ENCODE results near the gene ELAVL3.
"Not testable (repeated sequence)": the region's sequence is repeated elsewhere in the genome, so short reads cannot be mapped to it uniquely, and the experiment has no call there.

The ELAVL3 gene

GRCh38 chr19:11448410-11448809, 32.4 kb downstream of the ELAVL3 start:
- Mint-ChIP-seq H3K27me3 (peaks cover 7% of the 10 kb centered on the region), H3K4me1 (ENCODE audit: low read depth) (no peaks in the 10 kb centered on the region), H3K27ac (no peak overlapping the region), H3K36me3 (ENCODE audit: low read depth) (peaks cover 77% of the 10 kb centered on the region), H3K9me3 (no peaks in the 10 kb centered on the region), H3K4me3 (no peak overlapping the region)
- intact Hi-C loops (cut with micrococcal nuclease), result loop anchor here (10.0 kb wide), 1 partner anchor 204 kb away; no protein-coding TSS in a partner anchor

GRCh38 chr19:11447347-11448262, 33.2 kb downstream of the ELAVL3 start:
- H3K4me3 Mint-ChIP-seq, result no peak overlapping the region
- intact Hi-C loops (cut with micrococcal nuclease), result loop anchor here (10.0 kb wide), 1 partner anchor 203 kb away; no protein-coding TSS in a partner anchor
- H3K4me1 Mint-ChIP-seq (ENCODE audit: low read depth), result no peaks in the 10 kb centered on the region
- H3K36me3 Mint-ChIP-seq (ENCODE audit: low read depth), result peaks cover 86% of the 10 kb centered on the region
- no peak overlapping the region for H3K27ac Mint-ChIP-seq
- peaks cover 2% of the 10 kb centered on the region for H3K27me3 Mint-ChIP-seq
- H3K9me3 Mint-ChIP-seq, result no peaks in the 10 kb centered on the region

DNA sequence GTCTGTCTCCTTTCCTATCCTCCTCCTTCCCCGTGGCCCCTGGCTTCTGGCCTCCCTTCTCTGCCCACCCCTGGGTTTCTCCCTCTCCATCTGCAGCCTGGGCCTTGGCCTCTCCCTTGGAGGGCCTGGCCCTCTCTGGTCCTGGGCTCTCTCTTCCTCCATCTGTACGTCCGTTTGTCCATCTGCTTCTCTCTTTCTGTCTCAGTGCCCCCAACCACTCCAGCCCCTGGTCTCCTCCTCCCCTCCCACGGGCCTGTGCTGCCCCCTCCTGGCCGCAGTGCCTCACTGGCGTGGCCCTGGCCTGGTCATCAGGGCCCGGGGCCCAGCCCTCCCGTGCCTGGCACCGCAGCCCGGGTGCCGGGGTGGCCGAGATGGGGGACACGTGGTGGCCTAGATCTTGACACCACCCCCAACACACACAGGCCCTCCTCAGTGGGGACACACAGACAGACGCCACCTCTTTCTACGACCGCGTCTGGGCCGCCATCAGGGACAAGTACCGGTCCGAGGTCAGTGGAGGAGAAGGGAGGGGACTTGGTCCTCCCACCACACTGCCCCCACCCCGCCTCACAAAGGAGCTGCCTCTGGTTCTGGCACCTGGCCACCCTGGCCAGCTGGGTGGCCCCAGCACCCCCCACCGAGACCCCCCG, 34.1 kb downstream of the ELAVL3 start:
- Mint-ChIP-seq H3K27ac (no peak overlapping the region), H3K4me3 (no peak overlapping the region), H3K9me3 (no peaks in the 10 kb centered on the region), H3K36me3 (ENCODE audit: low read depth) (peaks cover 94% of the 10 kb centered on the region), H3K27me3 (no peaks in the 10 kb centered on the region), H3K4me1 (ENCODE audit: low read depth) (peaks cover 3% of the 10 kb centered on the region)
- intact Hi-C loops (cut with micrococcal nuclease), result loop anchor here (10.0 kb wide), 1 partner anchor 202 kb away; no protein-coding TSS in a partner anchor

- peaks cover 99% of the 10 kb centered on the region for H3K36me3 Mint-ChIP-seq (ENCODE audit: low read depth)
These were observed 34.6 kb downstream of the ELAVL3 start for GRCh38 chr19:11446271-11446651.

GRCh38 chr19:11445141-11445540, 35.7 kb downstream of the ELAVL3 start:
- Mint-ChIP-seq H3K36me3 (ENCODE audit: low read depth) (peaks cover 99% of the 10 kb centered on the region), H3K4me3 (no peak overlapping the region), H3K27ac (no peak overlapping the region), H3K27me3 (no peaks in the 10 kb centered on the region), H3K9me3 (no peaks in the 10 kb centered on the region), H3K4me1 (ENCODE audit: low read depth) (peaks cover 10% of the 10 kb centered on the region)
- intact Hi-C loops (cut with micrococcal nuclease), result loop anchor here (10.0 kb wide), 1 partner anchor 200 kb away; no protein-coding TSS in a partner anchor

More at GRCh38 chr19:11446271-11446651, 34.6 kb downstream of the ELAVL3 start:
- no peak overlapping the region for H3K4me3 Mint-ChIP-seq
- no peaks in the 10 kb centered on the region for H3K27me3 Mint-ChIP-seq
- H3K4me1 Mint-ChIP-seq (ENCODE audit: low read depth), result peaks cover 5% of the 10 kb centered on the region
- H3K9me3 Mint-ChIP-seq, result no peaks in the 10 kb centered on the region
- intact Hi-C loops (cut with micrococcal nuclease), result loop anchor here (10.0 kb wide), 1 partner anchor 201 kb away; no protein-coding TSS in a partner anchor
- H3K27ac Mint-ChIP-seq, result no peak overlapping the region

DNA sequence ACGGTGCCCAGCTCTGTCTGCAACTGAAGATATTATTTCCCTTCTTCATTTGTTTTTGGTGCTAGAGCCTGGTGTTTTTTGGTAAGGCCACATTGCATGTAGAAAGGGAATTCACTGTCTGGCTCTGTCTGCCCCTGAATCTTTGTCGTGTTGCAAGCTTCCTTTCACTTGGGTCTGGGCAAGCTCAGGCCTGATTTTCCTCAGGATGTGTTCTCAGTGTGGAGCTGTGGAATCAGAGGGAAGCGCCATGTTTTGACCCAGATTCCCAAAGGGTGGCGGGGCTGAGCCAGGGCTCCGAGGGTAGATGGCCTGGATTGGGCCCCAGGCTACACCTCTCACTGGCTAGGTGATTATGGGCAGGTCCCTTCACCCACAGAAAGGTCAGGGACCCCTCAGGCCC, 36.8 kb downstream of the ELAVL3 start:
- intact Hi-C loops (cut with micrococcal nuclease), result loop anchor here (10.0 kb wide), 1 partner anchor 199 kb away; no protein-coding TSS in a partner anchor
- Mint-ChIP-seq H3K4me1 (ENCODE audit: low read depth) (peaks cover 10% of the 10 kb centered on the region), H3K27ac (no peak overlapping the region), H3K27me3 (no peaks in the 10 kb centered on the region), H3K36me3 (ENCODE audit: low read depth) (peaks cover 98% of the 10 kb centered on the region), H3K4me3 (no peak overlapping the region), H3K9me3 (no peaks in the 10 kb centered on the region)

- Mint-ChIP-seq H3K4me3 (no peak overlapping the region), H3K27me3 (no peaks in the 10 kb centered on the region), H3K4me1 (ENCODE audit: low read depth) (peaks cover 37% of the 10 kb centered on the region), H3K27ac (no peak overlapping the region), H3K9me3 (no peaks in the 10 kb centered on the region), H3K36me3 (ENCODE audit: low read depth) (peaks cover 75% of the 10 kb centered on the region)
- intact Hi-C loops (cut with micrococcal nuclease), result loop anchor here (5.0 kb wide), 1 partner anchor 146 kb away; no protein-coding TSS in a partner anchor
These were observed 42.9 kb downstream of the ELAVL3 start for GRCh38 chr19:11437955-11438354.

DNA sequence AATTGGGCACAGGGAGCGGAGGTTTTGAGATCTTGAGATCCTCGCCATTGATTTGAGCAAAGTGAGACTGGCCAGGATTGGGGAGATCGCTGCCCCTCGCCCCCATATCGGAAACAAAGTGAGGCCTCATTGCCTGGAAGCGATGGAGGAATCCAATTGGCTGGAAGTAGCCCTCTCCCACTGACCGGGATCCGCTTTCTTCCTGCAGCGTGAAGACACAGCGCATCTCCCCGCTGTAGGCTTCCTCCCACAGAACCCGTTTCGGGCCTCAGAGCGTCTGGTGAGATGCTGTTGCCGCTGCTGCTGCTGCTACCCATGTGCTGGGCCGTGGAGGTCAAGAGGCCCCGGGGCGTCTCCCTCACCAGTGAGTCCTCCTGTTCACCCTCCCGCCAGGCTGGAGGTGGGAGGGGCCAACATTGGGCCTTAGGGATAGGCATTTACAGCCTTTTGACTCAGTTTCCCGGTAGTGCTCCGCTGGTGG, 45.0 kb downstream of the ELAVL3 start:
- H3K36me3 Mint-ChIP-seq (ENCODE audit: low read depth), result peaks cover 54% of the 10 kb centered on the region

DNA sequence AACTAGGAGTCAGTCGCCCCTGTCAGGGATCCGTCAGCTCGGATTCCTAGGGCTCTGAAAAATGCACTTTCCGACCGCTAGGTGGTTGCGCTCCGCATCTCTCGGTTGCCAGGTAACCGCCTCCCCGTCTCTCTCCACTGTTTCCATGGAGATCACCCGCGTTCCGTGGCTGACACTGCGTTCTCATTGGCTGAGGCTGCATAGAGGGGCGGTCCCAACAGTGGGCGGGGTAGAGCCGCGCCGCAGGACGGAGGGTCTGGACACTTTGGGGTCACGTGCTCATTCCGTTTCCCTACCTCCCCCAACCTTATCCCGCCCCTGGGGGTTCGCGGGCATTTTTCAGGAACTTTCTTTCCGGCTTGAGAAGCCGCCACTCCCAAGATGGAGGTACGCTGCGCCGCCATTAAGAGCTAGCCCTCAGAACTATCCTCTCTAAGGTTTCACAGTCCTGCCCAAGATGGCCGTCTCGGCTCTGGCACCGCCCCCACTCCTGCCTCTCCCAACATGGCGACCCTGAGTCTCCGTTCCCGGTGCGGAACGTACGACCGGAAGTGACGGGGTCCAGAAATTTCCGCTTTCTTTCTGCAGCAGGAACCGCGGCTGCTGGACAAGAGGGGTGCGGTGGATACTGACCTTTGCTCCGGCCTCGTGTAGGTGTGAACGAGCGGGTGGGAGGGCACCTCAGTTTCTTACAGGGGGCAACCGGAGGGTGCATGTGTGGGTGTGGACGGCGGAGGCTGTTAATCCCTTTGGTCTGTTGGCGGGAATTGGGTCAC, 45.6 kb downstream of the ELAVL3 start, which contains the start of the genes ODAD3 and PRKCSH:
Gene ODAD3, minus strand, starts transcription at position 65 of the 776 bp plus-strand sequence. CDS start 105 bp downstream, outside the sequence.
Gene PRKCSH, plus strand, starts transcription at position 579 of the 776 bp plus-strand sequence. CDS start 483 bp downstream, outside the sequence.
- intact Hi-C loops (cut with micrococcal nuclease), result loop anchor here (1.0 to 5.0 kb wide), 4 partner anchors 54 to 143 kb away; partner anchors contain the start of gene ZNF653
- no peaks in the 10 kb centered on the region for H3K9me3 Mint-ChIP-seq
- H3K4me3 Mint-ChIP-seq, result peak within 1 kb of the TSS; percentile 99
- peaks cover 8% of the 10 kb centered on the region for H3K27me3 Mint-ChIP-seq
- H3K27ac Mint-ChIP-seq, result peak within 1 kb of the TSS; percentile 91
- peaks cover 28% of the 10 kb centered on the region for H3K4me1 Mint-ChIP-seq (ENCODE audit: low read depth)
- H3K36me3 Mint-ChIP-seq (ENCODE audit: low read depth), result peaks cover 48% of the 10 kb centered on the region

More for the DNA sequence above, 45.0 kb downstream of the ELAVL3 start:
- peaks cover 28% of the 10 kb centered on the region for H3K4me1 Mint-ChIP-seq (ENCODE audit: low read depth)
- intact Hi-C loops (cut with micrococcal nuclease), result loop anchor here (1.0 to 5.0 kb wide), 4 partner anchors 55 to 144 kb away; partner anchors contain the start of gene ZNF653
- peak overlapping the region; percentile 99 for H3K4me3 Mint-ChIP-seq
- H3K9me3 Mint-ChIP-seq, result no peaks in the 10 kb centered on the region
- peaks cover 2% of the 10 kb centered on the region for H3K27me3 Mint-ChIP-seq
- H3K27ac Mint-ChIP-seq, result peak overlapping the region; percentile 91

DNA sequence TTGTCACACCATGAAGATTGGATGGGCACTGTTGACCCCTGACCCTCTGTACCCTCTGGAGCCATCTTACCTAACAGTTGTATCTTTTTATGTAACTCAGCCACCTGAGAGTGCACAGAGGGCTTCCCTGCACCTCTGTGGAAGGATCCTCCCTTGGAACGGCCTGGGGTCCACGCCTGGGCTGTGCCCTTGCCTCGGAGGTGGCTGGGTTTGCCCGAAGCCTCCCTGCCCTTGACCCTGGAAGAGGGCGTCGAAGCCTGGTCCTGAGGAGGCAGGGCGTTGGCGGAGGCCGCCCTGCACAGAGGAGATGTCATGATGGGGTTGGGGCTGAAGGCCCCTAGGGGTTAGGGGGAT, 46.2 kb downstream of the ELAVL3 start:
- peaks cover 10% of the 10 kb centered on the region for H3K27me3 Mint-ChIP-seq
- H3K27ac Mint-ChIP-seq, result peak overlapping the region; percentile 91
- peaks cover 28% of the 10 kb centered on the region for H3K4me1 Mint-ChIP-seq (ENCODE audit: low read depth)
- peaks cover 42% of the 10 kb centered on the region for H3K36me3 Mint-ChIP-seq (ENCODE audit: low read depth)
- H3K4me3 Mint-ChIP-seq, result peak overlapping the region; percentile 99
- no peaks in the 10 kb centered on the region for H3K9me3 Mint-ChIP-seq
- intact Hi-C loops (cut with micrococcal nuclease), result loop anchor here (1.0 to 5.0 kb wide), 4 partner anchors 53 to 142 kb away; partner anchors contain the start of gene ZNF653

- intact Hi-C loops (cut with micrococcal nuclease); H3K9me3 Mint-ChIP-seq; H3K4me3 Mint-ChIP-seq; H3K27me3 Mint-ChIP-seq; H3K27ac Mint-ChIP-seq: not testable (repeated sequence)
- peaks cover 28% of the 10 kb centered on the region for H3K4me1 Mint-ChIP-seq (ENCODE audit: low read depth)
- peaks cover 33% of the 10 kb centered on the region for H3K36me3 Mint-ChIP-seq (ENCODE audit: low read depth)
These were observed 47.3 kb downstream of the ELAVL3 start for GRCh38 chr19:11433526-11433925.

GRCh38 chr19:11426656-11427055, 54.2 kb downstream of the ELAVL3 start:
- H3K36me3 Mint-ChIP-seq (ENCODE audit: low read depth), result no peaks in the 10 kb centered on the region
- H3K9me3 Mint-ChIP-seq, result no peaks in the 10 kb centered on the region
- no peak overlapping the region for H3K27ac Mint-ChIP-seq
- H3K27me3 Mint-ChIP-seq, result peaks cover 41% of the 10 kb centered on the region
- H3K4me1 Mint-ChIP-seq (ENCODE audit: low read depth), result peaks cover 24% of the 10 kb centered on the region
- intact Hi-C loops (cut with micrococcal nuclease), result no loop called here
- no peak overlapping the region for H3K4me3 Mint-ChIP-seq
